ENCODE measurements around the gene NUP42. TPM values are rescaled to one million over a fixed set of nuclear protein-coding genes. Genes with fewer than 3 reads are reported as not detected.

NUP42 gene, protein sequence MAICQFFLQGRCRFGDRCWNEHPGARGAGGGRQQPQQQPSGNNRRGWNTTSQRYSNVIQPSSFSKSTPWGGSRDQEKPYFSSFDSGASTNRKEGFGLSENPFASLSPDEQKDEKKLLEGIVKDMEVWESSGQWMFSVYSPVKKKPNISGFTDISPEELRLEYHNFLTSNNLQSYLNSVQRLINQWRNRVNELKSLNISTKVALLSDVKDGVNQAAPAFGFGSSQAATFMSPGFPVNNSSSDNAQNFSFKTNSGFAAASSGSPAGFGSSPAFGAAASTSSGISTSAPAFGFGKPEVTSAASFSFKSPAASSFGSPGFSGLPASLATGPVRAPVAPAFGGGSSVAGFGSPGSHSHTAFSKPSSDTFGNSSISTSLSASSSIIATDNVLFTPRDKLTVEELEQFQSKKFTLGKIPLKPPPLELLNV
- total RNA-seq (2014; rRNA removed; shearing (Covaris generic)) = 71.9 and 77.1 TPM in 2 replicates

DNA sequence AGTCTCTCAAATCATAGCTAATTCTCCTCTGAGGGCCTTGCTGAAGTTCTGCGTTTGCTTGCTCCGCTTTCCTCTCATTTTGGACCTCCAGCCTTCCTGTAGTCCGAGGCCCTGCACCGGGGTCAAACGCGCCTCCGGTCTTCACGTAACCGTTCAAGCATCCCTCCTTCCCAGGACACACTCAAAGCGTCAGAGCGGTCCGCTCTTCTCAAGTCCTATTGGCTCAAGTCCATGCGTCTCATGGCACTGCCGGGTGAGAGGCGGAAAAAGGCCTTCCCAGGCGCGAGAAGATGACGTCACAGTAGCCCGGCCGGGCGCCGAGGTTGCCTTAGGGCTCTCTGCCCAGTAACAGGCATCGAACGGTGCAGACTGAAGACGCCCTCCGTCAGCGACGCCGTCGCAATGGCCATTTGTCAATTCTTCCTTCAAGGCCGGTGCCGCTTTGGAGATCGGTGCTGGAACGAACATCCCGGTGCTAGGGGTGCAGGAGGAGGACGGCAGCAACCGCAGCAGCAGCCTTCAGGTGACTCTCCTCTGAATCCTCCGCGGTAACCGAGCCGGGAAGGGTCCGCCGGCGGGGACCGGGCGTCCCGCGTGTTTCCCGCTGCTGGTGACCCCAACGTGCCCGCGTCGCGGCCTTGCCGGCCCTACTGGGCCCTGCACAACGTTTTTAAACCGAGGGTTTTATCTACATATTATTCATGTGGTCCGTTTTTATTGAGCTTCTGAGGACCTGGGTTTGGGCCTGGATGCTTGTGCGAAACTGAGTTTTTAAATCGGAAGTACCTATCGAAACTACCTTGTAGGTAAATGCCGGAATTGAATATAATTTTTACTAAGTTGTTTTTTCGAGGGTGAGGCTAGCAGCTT lies at the start of gene NUP42:
TSS of gene NUP42 (plus strand) at position 365 of the 870 bp plus-strand sequence. CDS start at position 403, 38 bp downstream.
- peak; percentile 99 to 100 for DNase-seq
- Histone ChIP-seq H3K4me1 (no peaks in the 10 kb centered on the region), H3K27me3 (no peaks in the 10 kb centered on the region), H3K27ac (peak within 1 kb of the TSS; percentile 80), H3K36me3 (peaks cover 26% of the 10 kb centered on the region), H3K4me3 (peak within 1 kb of the TSS; percentile 93), H3K9me3 (replicated peaks) (no peaks in the 10 kb centered on the region)

GRCh38 chr7:23133797-23134196 lies 48.1 kb upstream of the NUP42 start:
- H3K9me3 ChIP-seq (replicated peaks) = no peaks in the 10 kb centered on the region
- no peak overlapping the region for H3K27ac ChIP-seq
- H3K4me3 ChIP-seq = no peak overlapping the region
- no peak for DNase-seq
- H3K4me1 ChIP-seq = no peaks in the 10 kb centered on the region
- H3K36me3 ChIP-seq = no peaks in the 10 kb centered on the region
- no peaks in the 10 kb centered on the region for H3K27me3 ChIP-seq

DNA sequence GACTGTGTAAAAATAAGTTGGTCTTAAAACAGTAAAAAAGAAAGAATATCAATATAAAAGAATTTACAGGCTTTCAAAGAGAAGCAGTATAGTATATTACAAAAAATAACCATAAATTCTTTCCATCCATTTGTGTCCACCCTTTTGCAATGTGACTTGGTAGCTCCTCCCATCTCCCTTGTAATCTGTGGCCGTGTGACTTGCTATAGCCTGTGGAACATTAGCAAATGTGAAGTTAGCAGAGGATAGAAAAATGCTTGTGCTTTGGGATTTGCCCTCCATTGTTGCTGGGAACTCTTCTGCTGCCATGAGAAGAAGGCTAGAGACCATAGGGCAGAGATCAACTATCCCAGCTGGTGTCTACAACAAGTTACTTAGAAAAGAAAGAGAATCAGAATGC lies 46.1 kb upstream of the NUP42 start:
- no peaks in the 10 kb centered on the region for H3K4me1 ChIP-seq
- DNase-seq = no peak
- H3K27ac ChIP-seq = no peak overlapping the region
- no peak overlapping the region for H3K4me3 ChIP-seq
- H3K36me3 ChIP-seq = no peaks in the 10 kb centered on the region
- no peaks in the 10 kb centered on the region for H3K27me3 ChIP-seq
- no peaks in the 10 kb centered on the region for H3K9me3 ChIP-seq (replicated peaks)

DNA sequence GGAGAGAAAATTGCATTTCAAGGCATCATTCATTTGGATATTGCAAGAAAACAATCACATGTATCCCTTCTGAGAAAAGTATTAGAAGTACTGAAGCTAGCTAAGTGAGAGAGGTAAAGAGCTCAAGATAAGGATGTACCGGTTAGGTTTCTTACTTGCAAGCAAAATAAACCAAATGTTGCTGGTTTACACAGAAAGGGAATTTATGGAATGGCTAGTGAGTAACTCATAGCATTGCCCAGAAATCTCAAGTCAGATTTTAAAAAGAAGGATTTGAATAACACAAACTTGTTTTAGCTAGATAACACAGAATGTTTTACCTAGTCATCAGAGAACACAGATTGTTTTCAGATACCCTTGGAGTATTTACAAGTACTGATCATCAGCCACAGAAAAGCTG lies 45.6 kb upstream of the NUP42 start:
- no peaks in the 10 kb centered on the region for H3K27me3 ChIP-seq
- no peak overlapping the region for H3K4me3 ChIP-seq
- DNase-seq = no peak
- no peak overlapping the region for H3K27ac ChIP-seq
- H3K36me3 ChIP-seq = no peaks in the 10 kb centered on the region
- H3K9me3 ChIP-seq (replicated peaks) = no peaks in the 10 kb centered on the region
- H3K4me1 ChIP-seq = no peaks in the 10 kb centered on the region

- Histone ChIP-seq H3K36me3 (no peaks in the 10 kb centered on the region; the same call in 1 of the 2 replicates), H3K27ac (no peak overlapping the region), H3K27me3 (no peaks in the 10 kb centered on the region), H3K9me3 (replicated peaks) (no peaks in the 10 kb centered on the region), H3K4me1 (no peaks in the 10 kb centered on the region), H3K4me3 (no peak overlapping the region)
- DNase-seq = no peak
Observed at GRCh38 chr7:23157679-23158078, 24.2 kb upstream of the NUP42 start.

GRCh38 chr7:23158546-23158945 lies 23.3 kb upstream of the NUP42 start:
- Histone ChIP-seq H3K9me3 (replicated peaks) (no peaks in the 10 kb centered on the region), H3K4me1 (no peaks in the 10 kb centered on the region), H3K27ac (no peak overlapping the region), H3K4me3 (no peak overlapping the region), H3K27me3 (no peaks in the 10 kb centered on the region), H3K36me3 (no peaks in the 10 kb centered on the region; the same call in 1 of the 2 replicates)
- DNase-seq = no peak

DNA sequence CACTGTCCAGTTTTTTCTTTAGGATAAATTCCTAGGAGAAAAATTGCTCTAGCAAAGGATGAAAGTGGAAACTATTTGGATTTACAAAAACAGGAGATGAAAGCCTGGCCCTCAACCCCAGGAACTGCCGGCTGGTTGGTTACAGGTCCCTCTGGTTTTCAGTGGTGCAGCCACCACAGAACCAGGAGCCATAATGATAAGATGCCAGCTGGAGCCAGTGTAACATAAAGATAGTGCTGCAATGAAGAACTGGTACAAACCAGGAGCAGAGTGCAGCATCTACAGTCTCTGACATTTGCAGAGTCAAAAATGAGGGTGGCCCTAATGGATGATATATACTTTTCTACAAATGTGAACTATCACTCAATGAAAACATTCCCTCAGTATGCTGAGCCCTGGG lies 20.4 kb upstream of the NUP42 start:
- DNase-seq = no peak
- no peaks in the 10 kb centered on the region for H3K9me3 ChIP-seq (replicated peaks)
- H3K27ac ChIP-seq = no peak overlapping the region
- no peak overlapping the region for H3K4me3 ChIP-seq
- no peaks in the 10 kb centered on the region for H3K36me3 ChIP-seq
- no peaks in the 10 kb centered on the region for H3K4me1 ChIP-seq
- H3K27me3 ChIP-seq = no peaks in the 10 kb centered on the region

GRCh38 chr7:23164846-23165245 lies 17.0 kb upstream of the NUP42 start:
- DNase-seq = no peak
- Histone ChIP-seq H3K27ac (no peak overlapping the region), H3K4me3 (no peak overlapping the region), H3K4me1 (no peaks in the 10 kb centered on the region), H3K9me3 (replicated peaks) (no peaks in the 10 kb centered on the region), H3K27me3 (no peaks in the 10 kb centered on the region), H3K36me3 (no peaks in the 10 kb centered on the region; the same call in 1 of the 2 replicates)

DNA sequence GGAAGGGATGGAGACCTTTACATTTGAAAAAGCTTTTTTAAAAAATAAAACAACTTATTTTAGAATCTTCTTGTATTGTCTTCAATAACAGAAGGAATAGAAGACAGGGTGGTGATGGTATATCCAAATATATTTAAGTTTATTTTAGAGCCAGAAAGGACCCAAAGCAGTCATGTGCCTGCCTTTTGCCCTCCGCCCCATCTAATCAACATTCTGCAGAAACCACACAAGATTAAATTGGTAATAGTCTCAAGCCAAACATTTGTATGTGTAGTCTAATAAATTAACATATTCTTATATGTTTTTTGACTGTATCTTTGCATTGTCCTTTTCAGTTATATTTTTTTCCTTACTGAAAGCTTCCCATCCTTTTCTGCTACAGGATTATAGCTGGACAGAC lies 16.5 kb upstream of the NUP42 start:
- H3K36me3 ChIP-seq = no peaks in the 10 kb centered on the region; the same call in 1 of the 2 replicates
- no peaks in the 10 kb centered on the region for H3K4me1 ChIP-seq
- H3K9me3 ChIP-seq (replicated peaks) = no peaks in the 10 kb centered on the region
- H3K4me3 ChIP-seq = no peak overlapping the region
- no peak for DNase-seq
- no peak overlapping the region for H3K27ac ChIP-seq
- no peaks in the 10 kb centered on the region for H3K27me3 ChIP-seq

- H3K27ac ChIP-seq = no peak overlapping the region
- H3K27me3 ChIP-seq = no peaks in the 10 kb centered on the region
- H3K4me1 ChIP-seq = no peaks in the 10 kb centered on the region
- H3K9me3 ChIP-seq (replicated peaks) = no peaks in the 10 kb centered on the region
- no peak overlapping the region for H3K4me3 ChIP-seq
- DNase-seq = no peak
- H3K36me3 ChIP-seq = no peaks in the 10 kb centered on the region; the same call in 1 of the 2 replicates
Observed at GRCh38 chr7:23167691-23168090, 14.2 kb upstream of the NUP42 start.

DNA sequence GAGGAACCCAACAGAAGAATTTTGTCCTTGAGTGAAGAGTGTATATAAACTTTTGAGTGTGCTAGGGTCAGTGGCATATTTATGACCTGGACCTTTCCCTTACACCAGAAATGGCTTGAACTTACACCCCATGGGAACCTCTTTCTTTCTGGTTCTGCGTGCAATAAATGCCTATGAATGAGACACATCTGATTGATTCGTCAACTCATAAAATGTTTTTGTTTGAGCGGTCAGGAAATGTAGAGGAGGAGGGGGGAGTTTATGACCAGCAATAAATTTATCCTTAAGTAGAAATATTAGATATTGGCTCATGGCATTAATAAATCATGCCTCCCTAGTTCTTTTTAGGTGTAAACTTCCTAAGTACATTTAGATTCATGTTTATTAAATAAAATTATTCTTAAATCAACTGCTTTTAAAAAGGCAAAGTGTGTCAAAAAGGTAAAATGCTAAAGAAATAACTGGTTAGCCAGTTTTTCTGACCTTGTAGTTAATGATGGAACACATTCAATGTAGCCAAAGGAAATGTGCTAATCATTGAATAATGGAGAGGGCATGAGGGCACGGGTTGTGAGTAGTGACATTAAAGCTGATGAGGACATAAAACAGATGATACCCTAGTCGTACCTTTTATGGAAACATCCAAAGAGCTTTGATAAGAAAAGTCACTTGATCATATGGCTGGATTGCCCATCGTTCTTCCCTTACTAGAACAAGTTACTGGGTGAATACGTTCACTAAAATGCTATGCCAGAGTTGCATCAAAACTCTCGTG lies 13.6 kb upstream of the NUP42 start:
- no peaks in the 10 kb centered on the region; the same call in 1 of the 2 replicates for H3K36me3 ChIP-seq
- no peaks in the 10 kb centered on the region for H3K9me3 ChIP-seq (replicated peaks)
- H3K4me3 ChIP-seq = no peak overlapping the region
- no peak overlapping the region for H3K27ac ChIP-seq
- DNase-seq = no peak
- H3K4me1 ChIP-seq = no peaks in the 10 kb centered on the region
- no peaks in the 10 kb centered on the region for H3K27me3 ChIP-seq

- H3K9me3 ChIP-seq (replicated peaks) = no peaks in the 10 kb centered on the region
- no peak for DNase-seq
Observed at GRCh38 chr7:23175938-23176337, 5.9 kb upstream of the NUP42 start.

DNA sequence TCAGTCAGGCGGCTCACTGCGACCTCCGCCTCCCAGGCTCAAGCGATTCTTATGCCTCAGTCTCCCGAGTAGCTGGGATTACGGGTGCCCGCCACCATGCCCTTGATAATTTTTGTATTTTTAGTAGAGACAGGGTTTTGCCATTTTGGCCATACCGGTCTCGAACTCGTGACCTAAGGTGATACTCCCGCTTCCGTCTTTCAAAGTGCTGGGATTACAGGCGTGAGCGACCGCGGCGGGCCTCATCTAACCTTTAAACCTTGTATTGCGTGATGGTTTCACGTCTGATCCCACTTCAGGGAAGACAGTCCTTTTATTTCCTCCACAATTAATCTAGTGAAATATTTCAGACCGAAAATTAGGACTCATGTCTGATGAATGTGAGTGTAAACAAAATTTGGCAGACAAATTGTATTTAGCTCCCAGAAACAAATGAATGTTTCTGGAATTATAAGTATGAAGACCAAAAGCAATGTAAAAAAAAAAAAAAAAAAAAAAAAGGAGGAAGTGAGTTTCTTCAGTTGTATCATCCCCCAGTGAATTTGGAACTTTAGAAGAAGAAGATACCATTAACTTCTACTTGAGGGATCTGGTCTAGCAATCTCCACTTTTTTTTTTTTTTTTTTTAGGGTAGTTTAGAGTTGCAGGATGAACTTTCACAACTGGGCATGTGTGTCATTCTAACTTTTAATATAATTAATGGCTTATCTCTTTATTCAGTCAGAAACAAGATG lies 1.6 kb downstream of the NUP42 start:
- Histone ChIP-seq H3K27me3 (no peaks in the 10 kb centered on the region), H3K36me3 (peaks cover 40% of the 10 kb centered on the region), H3K27ac (no peak overlapping the region), H3K4me3 (peak overlapping the region; percentile 93), H3K4me1 (no peaks in the 10 kb centered on the region), H3K9me3 (replicated peaks) (no peaks in the 10 kb centered on the region)
- DNase-seq = no peak

More at GRCh38 chr7:23175938-23176337, 5.9 kb upstream of the NUP42 start:
- Histone ChIP-seq H3K27me3 (no peaks in the 10 kb centered on the region), H3K27ac (no peak overlapping the region), H3K4me1 (no peaks in the 10 kb centered on the region), H3K4me3 (no peak overlapping the region), H3K36me3 (no peaks in the 10 kb centered on the region)

DNA sequence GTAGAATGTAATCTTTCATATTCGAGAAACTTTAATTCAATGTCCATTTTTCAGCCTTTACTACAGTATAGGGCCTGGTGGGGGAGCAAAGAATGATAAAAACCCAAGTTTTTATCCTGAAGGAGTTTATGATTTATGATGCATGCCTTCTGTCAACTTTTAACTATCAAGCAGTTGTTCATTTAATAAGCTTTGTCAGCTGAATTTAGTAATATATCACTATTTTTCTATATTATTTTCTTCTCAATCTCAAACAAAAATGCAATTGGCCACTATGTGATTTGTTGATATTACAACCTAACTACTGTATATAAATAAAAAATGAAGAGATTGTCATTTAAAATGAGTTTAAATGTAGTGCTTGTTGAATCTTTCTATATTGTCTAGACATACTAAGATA lies 2.4 kb downstream of the NUP42 start:
- DNase-seq = no peak
- no peaks in the 10 kb centered on the region for H3K9me3 ChIP-seq (replicated peaks)
- no peak overlapping the region for H3K4me3 ChIP-seq
- no peaks in the 10 kb centered on the region for H3K4me1 ChIP-seq
- H3K36me3 ChIP-seq = peaks cover 49% of the 10 kb centered on the region
- no peak overlapping the region for H3K27ac ChIP-seq
- no peaks in the 10 kb centered on the region for H3K27me3 ChIP-seq

All from SJCRH30 (cell line).